ENCODE results near the gene SPEN. TPM values are rescaled to one million over a fixed set of nuclear protein-coding genes. Genes with fewer than 3 reads are reported as not detected.

The SPEN gene
- total and polyA plus RNA-seq, 2 experiments from 2014 or later, result 14.9 to 43.6 TPM

- H3K79me2 ChIP-seq (replicated peaks; ENCODE audit: insufficient read depth), result peaks cover 37% of the 10 kb centered on the region
- peaks cover 66% of the 10 kb centered on the region for H3K4me1 Mint-ChIP-seq
- H3K9me2 ChIP-seq (ENCODE audit: insufficient read depth), result no peaks in the 10 kb centered on the region
- no peaks in the 10 kb centered on the region for H3K27me3 ChIP-seq (ENCODE audit: insufficient read depth)
- no peaks in the 10 kb centered on the region for H3F3A ChIP-seq (replicated peaks; ENCODE audit: low read depth)
- peaks cover 12% of the 10 kb centered on the region for H3K27me3 Mint-ChIP-seq (ENCODE audit: insufficient read depth, low read depth, poor library complexity)
- ATAC-seq (no peak), DNase-seq (ENCODE audit: low spot score) (no peak)
- no peak overlapping the region for H3K4me3 Mint-ChIP-seq
- peaks cover 4% of the 10 kb centered on the region; the same call in 2 of the 3 replicates for H3K36me3 Mint-ChIP-seq (ENCODE audit: low read depth)
- H3K27ac ChIP-seq (ENCODE audit: low read depth), result no peak overlapping the region
- peaks cover 38% of the 10 kb centered on the region for H3K4me1 ChIP-seq (ENCODE audit: insufficient read depth)
- H2AFZ ChIP-seq, result no peak overlapping the region
- no peak overlapping the region; the same call in 1 of the 2 replicates for H3K4me2 ChIP-seq
- no peak overlapping the region for H3K27ac Mint-ChIP-seq
- no peaks in the 10 kb centered on the region for H3K36me3 ChIP-seq (ENCODE audit: insufficient read depth)
- no peaks in the 10 kb centered on the region for H3K9me3 Mint-ChIP-seq
- no peak overlapping the region for H3K4me3 ChIP-seq
- TF ChIP-seq CTCF (conservative IDR thresholded peaks at IDR 0.05; ENCODE audit: low read depth in 2 of 2) (no peak), ETS1 (IDR thresholded peaks at IDR 0.05) (no peak), REST (IDR thresholded peaks at IDR 0.05; ENCODE audit: unreplicated experiment) (no peak), POLR2AphosphoS5 (IDR thresholded peaks at IDR 0.05; ENCODE audit: low read depth) (no peak), EZH2 (IDR thresholded peaks at IDR 0.05; ENCODE audit: low read depth, unreplicated experiment) (no peak), ZNF462 (CRISPR knock-in tag; IDR thresholded peaks at IDR 0.05) (no peak), STAT1 (IDR thresholded peaks at IDR 0.05; ENCODE audit: unreplicated experiment) (no peak), NANOG (IDR thresholded peaks at IDR 0.05; ENCODE audit: borderline replicate concordance) (no peak), CREB1 (CRISPR knock-in tag; IDR thresholded peaks at IDR 0.05; ENCODE audit: low read depth) (no peak), EZH2phosphoT487 (IDR thresholded peaks at IDR 0.05; ENCODE audit: unreplicated experiment) (no peak), ZNF331 (CRISPR knock-in tag; IDR thresholded peaks at IDR 0.05; ENCODE audit: low read depth) (no peak), ZNF114 (CRISPR knock-in tag; IDR thresholded peaks at IDR 0.05) (no peak), JUNB (IDR thresholded peaks at IDR 0.05; ENCODE audit: unreplicated experiment) (no peak)
- peaks cover 3% of the 10 kb centered on the region for H4K20me1 ChIP-seq (replicated peaks; ENCODE audit: insufficient read depth)
Measured at GRCh38 chr1:15953294-15953771, 105.8 kb downstream of the SPEN start.

All from GM23338 (cell line).